ENCODE measurements around the gene SLC7A4.
"Not testable (repeated sequence)": the region's sequence is repeated elsewhere in the genome, so short reads cannot be mapped to it uniquely, and the experiment has no call there.

Gene SLC7A4

GRCh38 chr22:21041937-21042336 is 9.6 kb upstream of the SLC7A4 start:
- no peak for DNase-seq (ENCODE audit: low spot score)

- not testable (repeated sequence) for DNase-seq (ENCODE audit: low spot score)
Measured at GRCh38 chr22:21039158-21039557, 6.8 kb upstream of the SLC7A4 start.

- DNase-seq (ENCODE audit: low spot score): no peak
Measured at GRCh38 chr22:21038405-21038804, 6.0 kb upstream of the SLC7A4 start.

- no peak for DNase-seq (ENCODE audit: low spot score)
Measured at GRCh38 chr22:21034989-21035388, 2.6 kb upstream of the SLC7A4 start.

- no peak for DNase-seq (ENCODE audit: low spot score)
Measured at GRCh38 chr22:21033895-21034294, 1.5 kb upstream of the SLC7A4 start.

- DNase-seq (ENCODE audit: low spot score): no peak
Measured at GRCh38 chr22:21032868-21033688, 717 bp upstream of the SLC7A4 start.

GRCh38 chr22:21031545-21032036 is 770 bp downstream of the SLC7A4 start:
- no peak for DNase-seq (ENCODE audit: low spot score)

- no peak for DNase-seq (ENCODE audit: low spot score)
Measured at GRCh38 chr22:21030621-21031544, 1.5 kb downstream of the SLC7A4 start.

- no peak for DNase-seq (ENCODE audit: low spot score)
Measured at GRCh38 chr22:21030032-21030431, 2.3 kb downstream of the SLC7A4 start.

- no peak for DNase-seq (ENCODE audit: low spot score)
Measured at GRCh38 chr22:21029486-21030025, 2.8 kb downstream of the SLC7A4 start.

GRCh38 chr22:21028277-21029251 is 3.8 kb downstream of the SLC7A4 start:
- no peak for DNase-seq (ENCODE audit: low spot score)

GRCh38 chr22:21026783-21027692 is 5.3 kb downstream of the SLC7A4 start:
- DNase-seq (ENCODE audit: low spot score): no peak

- no peak for DNase-seq (ENCODE audit: low spot score)
Measured at GRCh38 chr22:21025763-21026755, 6.3 kb downstream of the SLC7A4 start.

GRCh38 chr22:21025266-21025665 is 7.1 kb downstream of the SLC7A4 start:
- DNase-seq (ENCODE audit: low spot score): no peak

GRCh38 chr22:21022955-21023614 is 9.3 kb downstream of the SLC7A4 start:
- no peak for DNase-seq (ENCODE audit: low spot score)

- no peak for DNase-seq (ENCODE audit: low spot score)
Measured at GRCh38 chr22:21022507-21022906, 9.9 kb downstream of the SLC7A4 start.

GRCh38 chr22:21020802-21021429 is 11.4 kb downstream of the SLC7A4 start:
- no peak for DNase-seq (ENCODE audit: low spot score)

GRCh38 chr22:21018314-21018713 is 14.0 kb downstream of the SLC7A4 start:
- no peak for DNase-seq (ENCODE audit: low spot score)

Measured in CD4-positive, alpha-beta T cell treated with Interleukin-15 for 4 hours (primary cell).